Endodermal cell (in vitro differentiated cells): ENCODE results near the gene SCAF4. TPM values are rescaled to one million over a fixed set of nuclear protein-coding genes. Genes with fewer than 3 reads are reported as not detected.

ENCODE experiments used
- DNase-seq: peaks from one replicate; pipeline ENCODE4 v3.0.0-alpha.2; 2017
- H3K27ac ChIP-seq: 2 replicates; pipeline ENCODE4 v1.5.1; 2013; ENCODE audit warnings: mild to moderate bottlenecking, low read depth, low read length, moderate library complexity
- H3K27me3 ChIP-seq: 2 replicates; pipeline ENCODE4 v1.6.1; 2013; ENCODE audit warnings: mild to moderate bottlenecking, low read length, moderate library complexity; ENCODE audit not compliant: insufficient read depth, control insufficient read depth, poor library complexity, severe bottlenecking
- H3K36me3 ChIP-seq: 2 replicates; pipeline ENCODE4 v1.7.0; 2013; ENCODE audit warnings: mild to moderate bottlenecking, low read length, moderate library complexity; ENCODE audit not compliant: control insufficient read depth, insufficient read depth
- H3K4me1 ChIP-seq: one replicate; pipeline ENCODE4 v1.7.0; 2013; ENCODE audit warnings: low read length; ENCODE audit not compliant: control insufficient read depth, insufficient read depth
- H3K4me3 ChIP-seq: 2 replicates; pipeline ENCODE4 v1.5.1; 2013; ENCODE audit warnings: mild to moderate bottlenecking, low read length, moderate library complexity
- H3K9ac ChIP-seq: 2 replicates; pipeline ENCODE4 v1.6.1; 2013; ENCODE audit warnings: mild to moderate bottlenecking, low read length, moderate library complexity; ENCODE audit not compliant: poor library complexity, severe bottlenecking; ENCODE audit errors: extremely low read depth
- H3K9me3 ChIP-seq: 2 replicates; pipeline ENCODE4 v1.6.1; 2013; ENCODE audit warnings: mild to moderate bottlenecking, low read length, moderate library complexity; ENCODE audit not compliant: control insufficient read depth
- H3K27ac Mint-ChIP-seq: 2 replicates; pipeline ENCODE4 v1.8.0; 2020; ENCODE audit warnings: mixed read lengths
- H3K27me3 Mint-ChIP-seq: 2 replicates; pipeline ENCODE4 v1.8.0; 2021; ENCODE audit warnings: mild to moderate bottlenecking, mixed read lengths; ENCODE audit not compliant: insufficient read depth
- H3K36me3 Mint-ChIP-seq: 2 replicates; pipeline ENCODE4 v1.8.0; 2020; ENCODE audit warnings: low read depth, mixed read lengths
- H3K4me1 Mint-ChIP-seq: 2 replicates; pipeline ENCODE4 v1.8.0; 2020; ENCODE audit warnings: mixed read lengths
- H3K4me3 Mint-ChIP-seq: 2 replicates; pipeline ENCODE4 v1.8.0; 2020; ENCODE audit warnings: mild to moderate bottlenecking, moderate library complexity, mixed read lengths
- H3K9me3 Mint-ChIP-seq: 2 replicates; pipeline ENCODE4 v1.8.0; 2020; ENCODE audit warnings: mild to moderate bottlenecking, mixed read lengths
- WGBS, 2 experiments: methylation state at CpG; one replicate each; pipeline versions ENCODE4 v1.1.5 to v1.1.7; 2013; ENCODE audit warnings: missing lambda C conversion rate in 2 of 2, mixed read lengths in 1 of 2; ENCODE audit not compliant: insufficient coverage in 1 of 2, insufficient read length in 1 of 2; 5-methylcytosine and 5-hydroxymethylcytosine counted together
- total RNA-seq, 2 donors: library from RNA; stranded (reverse); fragmentation: NEBNext Ultra II Directional in 1 of 2; extraction: Animal tissue kit (Norgen Biotek cat#: 25700) in 1 of 2; gene quantifications; 2 replicates in 1 of 2; 3 replicates in 1 of 2; pipeline ENCODE4 v1.2.1, GENCODE V29; 2021
- TF ChIP-seq, protein P1 (sequence below): fragments of 200-600 bp; sonication (generic); conservative IDR thresholded peaks from 2 replicates; pipeline ENCODE4 v1.5.0; 2021; ENCODE audit warnings: antibody characterized with exemption, mild to moderate bottlenecking

SCAF4 gene
- total RNA-seq, 2 donors from 2014 or later: 61.3 to 67.8 TPM

DNA sequence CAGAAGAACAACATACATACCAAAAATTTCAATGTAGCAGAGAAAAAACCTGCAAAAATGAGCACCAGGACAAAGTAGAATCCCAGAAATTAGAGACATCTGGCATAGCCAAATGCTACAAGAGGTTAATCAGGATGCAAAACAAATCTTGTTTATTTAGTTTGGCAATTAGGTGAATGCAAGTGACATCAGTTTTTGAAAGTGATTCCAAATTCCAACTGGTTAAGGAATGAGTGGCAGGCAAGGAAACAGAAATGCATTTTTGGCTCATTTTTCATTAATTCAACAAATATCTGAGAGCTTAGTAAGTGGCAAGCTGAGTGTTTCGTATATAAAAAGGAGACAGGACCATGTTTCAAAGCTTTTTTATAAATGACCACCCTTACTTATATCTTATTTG, 21.3 kb downstream of the SCAF4 start:
- TF ChIP-seq, protein P1, sequence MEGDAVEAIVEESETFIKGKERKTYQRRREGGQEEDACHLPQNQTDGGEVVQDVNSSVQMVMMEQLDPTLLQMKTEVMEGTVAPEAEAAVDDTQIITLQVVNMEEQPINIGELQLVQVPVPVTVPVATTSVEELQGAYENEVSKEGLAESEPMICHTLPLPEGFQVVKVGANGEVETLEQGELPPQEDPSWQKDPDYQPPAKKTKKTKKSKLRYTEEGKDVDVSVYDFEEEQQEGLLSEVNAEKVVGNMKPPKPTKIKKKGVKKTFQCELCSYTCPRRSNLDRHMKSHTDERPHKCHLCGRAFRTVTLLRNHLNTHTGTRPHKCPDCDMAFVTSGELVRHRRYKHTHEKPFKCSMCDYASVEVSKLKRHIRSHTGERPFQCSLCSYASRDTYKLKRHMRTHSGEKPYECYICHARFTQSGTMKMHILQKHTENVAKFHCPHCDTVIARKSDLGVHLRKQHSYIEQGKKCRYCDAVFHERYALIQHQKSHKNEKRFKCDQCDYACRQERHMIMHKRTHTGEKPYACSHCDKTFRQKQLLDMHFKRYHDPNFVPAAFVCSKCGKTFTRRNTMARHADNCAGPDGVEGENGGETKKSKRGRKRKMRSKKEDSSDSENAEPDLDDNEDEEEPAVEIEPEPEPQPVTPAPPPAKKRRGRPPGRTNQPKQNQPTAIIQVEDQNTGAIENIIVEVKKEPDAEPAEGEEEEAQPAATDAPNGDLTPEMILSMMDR: no peak
- no peak overlapping the region for H3K27ac ChIP-seq
- no peaks in the 10 kb centered on the region for H3K9me3 ChIP-seq
- peaks cover 47% of the 10 kb centered on the region for H3K4me1 Mint-ChIP-seq
- no peaks in the 10 kb centered on the region for H3K9me3 Mint-ChIP-seq
- peaks cover 15% of the 10 kb centered on the region for H3K27me3 ChIP-seq
- no peak overlapping the region for H3K4me3 ChIP-seq
- peaks cover 6% of the 10 kb centered on the region for H3K36me3 ChIP-seq
- peaks cover 13% of the 10 kb centered on the region for H3K4me1 ChIP-seq
- H3K9ac ChIP-seq: no peak overlapping the region
- peaks cover 6% of the 10 kb centered on the region for H3K27me3 Mint-ChIP-seq
- 83 to 100% methylated on average over 1 of the region's 1 CpG for WGBS, 2 experiments
- DNase-seq: no peak
- peaks cover 2% of the 10 kb centered on the region for H3K36me3 Mint-ChIP-seq
- no peak overlapping the region for H3K27ac Mint-ChIP-seq
- no peak overlapping the region for H3K4me3 Mint-ChIP-seq

DNA sequence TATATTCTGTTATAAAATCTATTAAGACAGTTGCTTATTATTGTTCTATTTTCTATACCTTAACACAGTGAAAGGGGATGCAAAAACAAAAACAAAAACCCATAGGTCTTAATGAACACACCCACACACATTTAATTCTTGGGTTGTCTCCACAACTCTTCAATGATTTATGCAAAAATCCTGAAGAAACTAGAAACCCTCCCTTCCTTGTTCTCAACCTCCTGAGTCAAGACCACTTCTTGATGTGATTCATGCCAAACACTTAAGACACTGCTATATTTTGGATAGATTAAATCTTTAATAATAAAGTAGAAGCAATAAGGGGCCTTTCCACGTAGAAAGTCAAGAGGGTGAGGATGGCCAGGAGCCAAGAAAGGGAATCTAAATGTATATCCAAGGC, 23.4 kb downstream of the SCAF4 start:
- peaks cover 17% of the 10 kb centered on the region for H3K36me3 ChIP-seq
- no peak overlapping the region for H3K27ac ChIP-seq
- H3K9ac ChIP-seq: no peak overlapping the region
- H3K27ac Mint-ChIP-seq: no peak overlapping the region
- H3K36me3 Mint-ChIP-seq: peaks cover 9% of the 10 kb centered on the region
- H3K27me3 ChIP-seq: peaks cover 8% of the 10 kb centered on the region
- H3K9me3 Mint-ChIP-seq: no peaks in the 10 kb centered on the region
- H3K4me3 Mint-ChIP-seq: no peak overlapping the region
- no peak overlapping the region for H3K4me3 ChIP-seq
- no peaks in the 10 kb centered on the region for H3K9me3 ChIP-seq
- peaks cover 4% of the 10 kb centered on the region for H3K27me3 Mint-ChIP-seq
- TF ChIP-seq, protein P1: no peak
- DNase-seq: no peak
- 100% methylated on average over 1 of the region's 1 CpG for WGBS, 2 experiments
- H3K4me1 Mint-ChIP-seq: peaks cover 27% of the 10 kb centered on the region
- peaks cover 7% of the 10 kb centered on the region for H3K4me1 ChIP-seq

DNA sequence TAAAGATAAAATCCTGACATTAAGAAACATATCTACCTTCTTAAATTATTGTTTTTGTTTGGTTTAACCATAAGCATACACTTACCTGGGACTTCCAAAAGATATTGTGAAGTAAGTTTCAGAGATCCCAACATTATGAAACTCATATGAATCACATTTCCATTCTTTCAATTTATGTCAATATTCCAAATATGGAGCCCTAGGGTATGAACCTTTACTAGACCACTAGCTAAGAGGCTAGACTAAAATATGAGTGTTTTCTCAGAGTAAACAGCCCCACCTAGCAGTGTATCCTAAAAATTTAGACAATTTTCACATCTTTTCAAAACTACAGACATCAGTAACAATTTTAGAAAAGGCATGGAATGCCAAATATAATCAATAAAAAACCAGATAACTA, 24.4 kb downstream of the SCAF4 start:
- H3K4me3 Mint-ChIP-seq: no peak overlapping the region
- Histone ChIP-seq H3K4me3 (no peak overlapping the region), H3K27ac (no peak overlapping the region), H3K9ac (no peak overlapping the region), H3K9me3 (no peaks in the 10 kb centered on the region), H3K4me1 (peaks cover 7% of the 10 kb centered on the region), H3K36me3 (peaks cover 27% of the 10 kb centered on the region), H3K27me3 (no peaks in the 10 kb centered on the region)
- TF ChIP-seq, protein P1: no peak
- peaks cover 13% of the 10 kb centered on the region for H3K36me3 Mint-ChIP-seq
- no peak overlapping the region for H3K27ac Mint-ChIP-seq
- H3K27me3 Mint-ChIP-seq: peaks cover under 1% of the 10 kb centered on the region
- peaks cover 22% of the 10 kb centered on the region for H3K4me1 Mint-ChIP-seq
- no peak for DNase-seq
- no peaks in the 10 kb centered on the region for H3K9me3 Mint-ChIP-seq
